SK-N-SH treated with all-trans-retinoic acid at 6 μM for 48 hours (cell line): ENCODE measurements around the gene TIMM17B.

Experiments used
- ARNTL ChIP-seq: fragments of 450-650 bp; formaldehyde crosslinking; IDR thresholded peaks from 2 replicates; pipeline ENCODE4 v1.5.0; 2020; ENCODE audit warnings: low read depth, mild to moderate bottlenecking, moderate library complexity, borderline replicate concordance
- BACH2 ChIP-seq: fragments of 250-450 bp; sonication (Bioruptor Pico); IDR thresholded peaks from 2 replicates; pipeline ENCODE4 v1.9.0; 2021; ENCODE audit warnings: mild to moderate bottlenecking, borderline replicate concordance
- CREB5 ChIP-seq: fragments of 250-450 bp; sonication (Bioruptor Pico); IDR thresholded peaks from 2 replicates; pipeline ENCODE4 v1.5.1; 2020; ENCODE audit warnings: low read depth, mild to moderate bottlenecking, moderate library complexity
- CSRNP3 ChIP-seq: fragments of 250-450 bp; sonication (Bioruptor Pico); IDR thresholded peaks from 2 replicates; pipeline ENCODE4 v1.5.1; 2021; ENCODE audit warnings: mild to moderate bottlenecking, moderate library complexity
- OSR1 ChIP-seq: fragments of 250-450 bp; sonication (Bioruptor Pico); IDR thresholded peaks from 2 replicates; pipeline ENCODE4 v1.8.0; 2022; ENCODE audit warnings: moderate library complexity, mild to moderate bottlenecking, inconsistent platforms
- POU6F1 ChIP-seq: fragments of 250-450 bp; sonication (Bioruptor Pico); IDR thresholded peaks from 2 replicates; pipeline ENCODE4 v1.8.0; 2021; ENCODE audit warnings: low read depth, mild to moderate bottlenecking, moderate library complexity, borderline replicate concordance
- PPARA ChIP-seq: fragments of 250-450 bp; sonication (Bioruptor Pico); IDR thresholded peaks from 2 replicates; pipeline ENCODE4 v1.5.0; 2020; ENCODE audit warnings: mild to moderate bottlenecking, borderline replicate concordance
- ZFP3 ChIP-seq: fragments of 250-450 bp; sonication (Bioruptor Pico); IDR thresholded peaks from 2 replicates; pipeline ENCODE4 v1.5.0; 2020; ENCODE audit warnings: mild to moderate bottlenecking, moderate library complexity
- ZFP30 ChIP-seq: fragments of 450-650 bp; formaldehyde crosslinking; IDR thresholded peaks from 2 replicates; pipeline ENCODE4 v1.5.0; 2022; ENCODE audit warnings: mild to moderate bottlenecking, moderate library complexity
- ZNF8 ChIP-seq: fragments of 450-650 bp; formaldehyde crosslinking; IDR thresholded peaks from 2 replicates; pipeline ENCODE4 v1.5.0; 2020; ENCODE audit warnings: mild to moderate bottlenecking, moderate library complexity
- TF ChIP-seq, protein P1 (sequence below): fragments of 250-450 bp; sonication (Bioruptor Pico); IDR thresholded peaks from 2 replicates; pipeline ENCODE4 v1.8.0; 2020; ENCODE audit warnings: mild to moderate bottlenecking, moderate library complexity, borderline replicate concordance

GRCh38 chrX:48913605-48914366 lies 16.2 kb upstream of the TIMM17B start:
- TF ChIP-seq PPARA (no peak), ZFP3 (CRISPR knock-in tag) (no peak), POU6F1 (CRISPR knock-in tag) (no peak), CREB5 (no peak), BACH2 (no peak), ARNTL (CRISPR knock-in tag) (no peak), ZFP30 (CRISPR knock-in tag) (no peak), OSR1 (no peak), ZNF8 (no peak), CSRNP3 (CRISPR knock-in tag) (no peak)
- TF ChIP-seq, protein P1, sequence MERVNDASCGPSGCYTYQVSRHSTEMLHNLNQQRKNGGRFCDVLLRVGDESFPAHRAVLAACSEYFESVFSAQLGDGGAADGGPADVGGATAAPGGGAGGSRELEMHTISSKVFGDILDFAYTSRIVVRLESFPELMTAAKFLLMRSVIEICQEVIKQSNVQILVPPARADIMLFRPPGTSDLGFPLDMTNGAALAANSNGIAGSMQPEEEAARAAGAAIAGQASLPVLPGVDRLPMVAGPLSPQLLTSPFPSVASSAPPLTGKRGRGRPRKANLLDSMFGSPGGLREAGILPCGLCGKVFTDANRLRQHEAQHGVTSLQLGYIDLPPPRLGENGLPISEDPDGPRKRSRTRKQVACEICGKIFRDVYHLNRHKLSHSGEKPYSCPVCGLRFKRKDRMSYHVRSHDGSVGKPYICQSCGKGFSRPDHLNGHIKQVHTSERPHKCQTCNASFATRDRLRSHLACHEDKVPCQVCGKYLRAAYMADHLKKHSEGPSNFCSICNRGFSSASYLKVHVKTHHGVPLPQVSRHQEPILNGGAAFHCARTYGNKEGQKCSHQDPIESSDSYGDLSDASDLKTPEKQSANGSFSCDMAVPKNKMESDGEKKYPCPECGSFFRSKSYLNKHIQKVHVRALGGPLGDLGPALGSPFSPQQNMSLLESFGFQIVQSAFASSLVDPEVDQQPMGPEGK, result no peak
